Activated CD8-positive, alpha-beta memory T cell treated with anti-CD3 and anti-CD28 coated beads, Interleukin-2, amount 10 ng/mL, durations not matched to agents 7 days and 5 days (primary cell): Measurements from ENCODE around the gene COL21A1. TPM values are rescaled to one million over a fixed set of nuclear protein-coding genes. Genes with fewer than 3 reads are reported as not detected.

Experiments used
- ATAC-seq: fragments of 150-1000 bp; cut with Tn5 transposase; one replicate; pipeline ENCODE4 v1.10.0; 2021; ENCODE audit warnings: moderate library complexity
- CTCF ChIA-PET: fragments of 350-600 bp; sonication (Branson Sonifier 250); formaldehyde crosslinking; loops from one replicate; lab custom pipeline; 2021; ENCODE audit warnings: antibody characterized with exemption; lab: Charles Lee
- DNase-seq: peaks from one replicate; pipeline ENCODE4 v3.0.0-alpha.2; 2020
- H3K27ac Mint-ChIP-seq: one replicate; pipeline ENCODE4 v1.8.0; 2021; ENCODE audit warnings: mild to moderate bottlenecking, mixed read lengths
- H3K27me3 Mint-ChIP-seq: one replicate; pipeline ENCODE4 v1.8.0; 2021; ENCODE audit warnings: mixed read lengths
- H3K36me3 Mint-ChIP-seq: one replicate; pipeline ENCODE4 v1.8.0; 2021; ENCODE audit warnings: mild to moderate bottlenecking, mixed read lengths
- H3K4me1 Mint-ChIP-seq: one replicate; pipeline ENCODE4 v1.8.0; 2021; ENCODE audit warnings: mixed read lengths
- H3K4me3 Mint-ChIP-seq: one replicate; pipeline ENCODE4 v1.8.0; 2021; ENCODE audit warnings: mild to moderate bottlenecking, moderate library complexity, mixed read lengths
- H3K9me3 Mint-ChIP-seq: one replicate; pipeline ENCODE4 v1.8.0; 2022; ENCODE audit warnings: low read depth, mixed read lengths
- total RNA-seq, 2 experiments: library from RNA; stranded (reverse); gene quantifications; one replicate each; pipeline ENCODE4 v1.2.3, GENCODE V29; 2021

COL21A1 gene
- total RNA-seq, 2 experiments from 2014 or later: not detected

DNA sequence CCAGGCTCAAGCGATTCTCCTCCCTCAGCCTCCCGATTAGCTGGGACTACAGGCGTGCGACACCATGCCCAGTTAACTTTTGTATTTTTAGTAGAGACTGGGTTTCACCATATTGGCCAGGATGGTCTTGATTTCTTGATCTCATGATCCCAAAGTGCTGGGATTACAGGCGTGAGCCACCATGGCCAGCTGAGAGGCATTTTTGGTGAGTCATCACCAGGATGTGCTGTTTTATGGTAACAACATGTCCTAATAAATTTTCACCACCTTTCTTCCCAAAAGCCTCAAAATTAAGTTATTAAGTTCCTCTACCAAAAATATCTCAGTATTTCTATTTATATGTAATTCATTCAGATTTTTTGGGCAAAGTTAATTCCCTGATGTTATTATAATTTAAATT is 53.5 kb downstream of the COL21A1 start:
- Mint-ChIP-seq H3K27me3 (no peaks in the 10 kb centered on the region), H3K4me3 (no peak overlapping the region), H3K36me3 (no peaks in the 10 kb centered on the region), H3K4me1 (no peaks in the 10 kb centered on the region), H3K9me3 (peaks cover 2% of the 10 kb centered on the region), H3K27ac (no peak overlapping the region)
- CTCF ChIA-PET: no interaction called here
- DNase-seq: no peak
- no peak for ATAC-seq

DNA sequence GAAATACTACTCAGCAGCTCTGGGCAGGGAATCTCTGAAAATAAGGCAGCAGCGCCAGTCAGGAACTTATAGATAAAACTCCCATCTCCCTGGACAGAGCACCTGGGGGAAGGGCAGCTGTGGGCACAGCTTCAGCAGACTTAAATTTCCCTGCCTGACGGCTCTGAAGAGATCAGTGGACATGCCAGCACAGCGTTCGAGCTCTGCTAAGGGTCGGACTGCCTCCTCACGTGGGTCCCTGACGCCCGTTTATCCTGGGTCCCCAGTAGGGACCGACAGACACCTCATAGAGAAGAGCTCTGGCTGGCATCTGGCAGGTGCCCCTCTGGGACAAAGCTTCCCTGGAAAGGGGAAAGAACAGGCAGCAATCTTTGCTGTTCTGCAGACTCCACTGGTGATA is 59.0 kb downstream of the COL21A1 start:
- no peak overlapping the region for H3K27ac Mint-ChIP-seq

DNA sequence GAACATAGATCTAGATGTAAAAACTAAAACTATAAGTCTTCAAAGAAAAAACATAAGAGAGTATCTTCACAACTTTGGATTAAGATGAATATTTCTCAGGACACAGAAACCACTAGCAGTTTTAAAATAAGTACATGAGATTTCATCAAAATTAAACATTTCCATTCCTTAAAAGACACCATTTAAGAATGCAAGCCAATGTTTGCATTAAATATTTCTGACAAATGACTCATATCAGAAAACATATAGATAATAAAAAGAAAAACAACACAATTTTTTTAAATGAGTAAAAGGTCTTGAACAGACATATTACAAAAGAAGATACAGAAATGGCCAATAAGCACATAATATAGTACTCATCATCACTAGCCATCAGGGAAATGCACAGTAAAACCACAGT is 59.7 kb downstream of the COL21A1 start:
- no peaks in the 10 kb centered on the region for H3K4me1 Mint-ChIP-seq

More for the DNA sequence above, 59.0 kb downstream of the COL21A1 start:
- H3K4me1 Mint-ChIP-seq: no peaks in the 10 kb centered on the region
- H3K9me3 Mint-ChIP-seq: no peaks in the 10 kb centered on the region
- no peaks in the 10 kb centered on the region for H3K36me3 Mint-ChIP-seq
- H3K4me3 Mint-ChIP-seq: no peak overlapping the region
- ATAC-seq (no peak), DNase-seq (no peak)
- no peaks in the 10 kb centered on the region for H3K27me3 Mint-ChIP-seq
- CTCF ChIA-PET: no interaction called here

DNA sequence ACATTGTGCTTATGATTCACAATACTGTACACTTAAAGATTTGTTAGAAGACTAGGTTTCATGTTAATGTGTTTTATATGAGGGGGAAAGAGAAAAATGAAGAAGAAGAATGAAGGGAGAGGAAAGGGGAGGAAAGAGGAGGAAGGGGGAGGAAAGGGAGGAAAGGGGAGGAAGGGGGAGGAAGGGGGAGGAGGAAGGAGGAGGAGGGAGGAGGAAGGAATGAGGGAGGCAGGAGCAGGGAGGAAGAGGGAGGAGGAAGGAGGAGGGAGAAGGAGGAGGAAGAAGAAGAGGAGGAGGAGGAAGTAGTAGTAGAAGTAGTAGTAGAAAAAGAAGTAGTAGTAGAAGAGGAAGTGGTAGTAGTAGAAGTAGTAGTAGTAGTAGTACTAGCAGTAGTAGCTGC is 70.6 kb downstream of the COL21A1 start:
- Mint-ChIP-seq H3K9me3 (peaks cover 18% of the 10 kb centered on the region), H3K36me3 (no peaks in the 10 kb centered on the region), H3K27ac (no peak overlapping the region), H3K27me3 (no peaks in the 10 kb centered on the region), H3K4me3 (no peak overlapping the region), H3K4me1 (no peaks in the 10 kb centered on the region)
- DNase-seq (no peak), ATAC-seq (no peak)
- CTCF ChIA-PET: no interaction called here

More for the DNA sequence above, 59.7 kb downstream of the COL21A1 start:
- H3K36me3 Mint-ChIP-seq: no peaks in the 10 kb centered on the region
- no peak for DNase-seq
- CTCF ChIA-PET: no interaction called here
- no peaks in the 10 kb centered on the region for H3K27me3 Mint-ChIP-seq
- H3K9me3 Mint-ChIP-seq: no peaks in the 10 kb centered on the region
- H3K4me3 Mint-ChIP-seq: no peak overlapping the region
- ATAC-seq: no peak
- H3K27ac Mint-ChIP-seq: no peak overlapping the region

DNA sequence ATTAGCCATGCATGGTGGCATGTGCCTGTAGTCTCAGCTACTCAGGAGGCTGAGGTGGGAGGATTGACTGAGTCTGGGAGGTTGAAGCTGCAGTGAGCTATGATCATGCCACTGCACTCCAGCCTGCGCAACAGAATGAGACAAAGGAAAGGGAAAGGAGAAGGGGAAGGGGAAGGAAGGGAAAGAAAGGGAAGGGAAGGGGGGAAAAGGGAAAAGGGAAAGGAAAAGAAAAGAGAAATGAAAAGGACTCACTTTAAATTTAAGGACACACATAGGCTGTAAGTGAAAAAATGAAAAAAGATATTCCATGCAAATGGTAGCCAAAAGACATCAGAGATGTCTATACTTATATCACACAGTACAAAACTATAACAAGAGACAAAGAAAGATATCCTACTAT is 74.2 kb downstream of the COL21A1 start:
- Mint-ChIP-seq H3K9me3 (peaks cover 22% of the 10 kb centered on the region), H3K36me3 (no peaks in the 10 kb centered on the region), H3K4me1 (no peaks in the 10 kb centered on the region), H3K4me3 (no peak overlapping the region), H3K27me3 (no peaks in the 10 kb centered on the region), H3K27ac (no peak overlapping the region)
- no peak for ATAC-seq
- CTCF ChIA-PET: no interaction called here
- no peak for DNase-seq

DNA sequence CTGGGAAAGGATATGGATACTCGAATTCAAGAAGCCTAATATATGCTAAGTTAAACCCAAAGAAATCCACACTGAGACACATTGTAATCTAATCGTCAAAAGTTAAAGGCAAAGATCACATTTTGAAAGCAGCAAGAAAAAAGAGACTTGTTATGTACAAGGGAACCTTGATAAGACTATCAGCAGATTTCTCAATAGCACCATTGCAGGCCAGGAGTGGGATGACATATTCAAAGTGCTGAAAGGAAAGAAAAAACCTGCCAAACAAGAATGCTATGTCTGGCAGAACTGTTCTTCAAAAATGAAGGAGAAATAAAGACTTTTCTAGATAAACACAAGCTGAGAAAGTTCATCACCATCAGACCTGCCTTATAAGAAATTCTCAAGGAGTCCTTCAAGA is 75.2 kb downstream of the COL21A1 start:
- Mint-ChIP-seq H3K27ac (no peak overlapping the region), H3K36me3 (no peaks in the 10 kb centered on the region), H3K9me3 (peaks cover 23% of the 10 kb centered on the region), H3K4me3 (no peak overlapping the region), H3K4me1 (no peaks in the 10 kb centered on the region), H3K27me3 (no peaks in the 10 kb centered on the region)
- no peak for ATAC-seq
- DNase-seq: no peak
- CTCF ChIA-PET: no interaction called here

DNA sequence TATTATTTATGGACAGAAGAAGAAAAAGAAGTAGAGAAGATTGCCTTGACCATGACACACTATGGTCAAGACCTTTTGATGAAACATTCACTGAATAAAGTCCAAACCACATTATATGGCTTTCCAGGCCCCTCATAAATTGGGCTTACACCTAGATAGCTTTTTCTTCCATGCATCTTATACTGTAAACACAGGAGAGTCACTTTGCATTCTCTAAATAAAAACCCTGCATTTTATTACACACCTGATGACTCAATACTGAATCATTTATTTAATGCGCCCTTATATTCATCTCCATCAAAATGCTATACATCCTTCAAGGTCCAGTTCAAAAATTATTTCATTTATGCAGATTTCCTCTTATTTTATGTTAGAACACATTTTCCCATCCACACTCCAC is 78.0 kb downstream of the COL21A1 start:
- CTCF ChIA-PET: no interaction called here
- no peak for DNase-seq
- Mint-ChIP-seq H3K4me3 (no peak overlapping the region), H3K36me3 (no peaks in the 10 kb centered on the region), H3K27me3 (no peaks in the 10 kb centered on the region), H3K27ac (no peak overlapping the region), H3K9me3 (peaks cover 21% of the 10 kb centered on the region), H3K4me1 (no peaks in the 10 kb centered on the region)
- ATAC-seq: no peak

DNA sequence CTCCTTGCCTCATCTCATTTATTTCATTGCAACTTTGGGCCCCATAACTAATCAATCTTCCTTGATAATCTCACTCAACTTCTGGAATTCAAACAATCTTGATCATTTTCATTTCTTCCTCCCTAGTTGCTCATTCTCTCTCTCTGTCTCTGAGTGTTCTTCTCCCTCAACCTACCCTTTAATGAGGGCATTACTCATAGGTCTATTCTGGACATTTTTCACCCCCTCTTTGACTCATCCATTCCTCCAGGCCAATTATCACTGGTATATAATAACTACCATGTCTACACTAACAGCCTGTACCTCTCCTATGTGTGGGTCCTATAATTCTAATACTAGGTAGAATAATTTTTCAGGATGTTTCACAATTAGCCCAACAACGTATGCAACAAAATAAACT is 78.8 kb downstream of the COL21A1 start:
- Mint-ChIP-seq H3K4me3 (no peak overlapping the region), H3K4me1 (no peaks in the 10 kb centered on the region), H3K27ac (no peak overlapping the region), H3K9me3 (peaks cover 18% of the 10 kb centered on the region), H3K27me3 (no peaks in the 10 kb centered on the region), H3K36me3 (no peaks in the 10 kb centered on the region)
- CTCF ChIA-PET: no interaction called here
- DNase-seq (no peak), ATAC-seq (no peak)

DNA sequence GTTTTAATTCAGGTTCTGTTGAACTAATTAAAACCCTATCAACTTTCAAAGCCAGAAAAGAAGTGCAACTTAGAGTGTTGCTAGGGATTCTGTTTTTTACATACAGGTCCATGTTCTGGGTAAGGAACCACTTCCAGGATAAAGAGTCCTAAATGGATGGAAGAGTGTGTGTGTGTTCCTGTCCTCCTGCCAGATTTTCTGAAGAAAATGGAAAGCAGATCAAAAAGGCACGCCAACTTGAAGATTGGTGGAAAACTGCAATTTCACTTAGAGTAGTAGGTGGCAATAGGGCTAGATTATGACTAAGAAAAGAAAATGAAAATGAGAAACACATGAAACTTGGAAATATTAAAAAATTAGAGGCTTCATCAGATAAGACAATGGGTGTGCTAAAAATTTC is 85.3 kb downstream of the COL21A1 start:
- Mint-ChIP-seq H3K27ac (no peak overlapping the region), H3K36me3 (no peaks in the 10 kb centered on the region), H3K4me3 (no peak overlapping the region), H3K27me3 (no peaks in the 10 kb centered on the region), H3K4me1 (no peaks in the 10 kb centered on the region), H3K9me3 (peaks cover 7% of the 10 kb centered on the region)
- DNase-seq (no peak), ATAC-seq (no peak)
- CTCF ChIA-PET: no interaction called here

DNA sequence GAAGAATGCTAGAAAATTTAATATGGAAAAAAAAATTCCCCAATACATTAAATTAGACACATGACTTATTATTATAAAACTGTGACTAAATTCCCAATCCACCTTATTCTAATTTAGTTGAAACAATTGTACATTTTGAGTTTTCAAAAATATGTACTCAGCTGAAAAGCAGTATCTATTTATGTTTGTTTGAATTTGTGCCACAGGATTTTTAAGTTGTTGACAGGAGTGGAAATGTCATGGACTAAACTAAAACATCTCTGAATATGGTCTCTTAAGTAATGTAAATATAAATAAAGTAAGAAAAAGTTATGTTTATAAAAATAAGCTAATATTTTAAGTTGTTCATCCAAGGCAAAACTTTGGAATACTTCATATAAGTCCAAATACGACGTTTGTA is 86.9 kb downstream of the COL21A1 start:
- CTCF ChIA-PET: interaction anchor here (1.1 kb wide), 1 partner anchor 63 kb away, joined by 3 read pairs; no protein-coding TSS in a partner anchor
- H3K27ac Mint-ChIP-seq: no peak overlapping the region
- H3K4me3 Mint-ChIP-seq: no peak overlapping the region
- no peaks in the 10 kb centered on the region for H3K4me1 Mint-ChIP-seq
- H3K27me3 Mint-ChIP-seq: no peaks in the 10 kb centered on the region
- no peaks in the 10 kb centered on the region for H3K36me3 Mint-ChIP-seq
- ATAC-seq: no peak
- no peak for DNase-seq
- H3K9me3 Mint-ChIP-seq: peaks cover 10% of the 10 kb centered on the region

DNA sequence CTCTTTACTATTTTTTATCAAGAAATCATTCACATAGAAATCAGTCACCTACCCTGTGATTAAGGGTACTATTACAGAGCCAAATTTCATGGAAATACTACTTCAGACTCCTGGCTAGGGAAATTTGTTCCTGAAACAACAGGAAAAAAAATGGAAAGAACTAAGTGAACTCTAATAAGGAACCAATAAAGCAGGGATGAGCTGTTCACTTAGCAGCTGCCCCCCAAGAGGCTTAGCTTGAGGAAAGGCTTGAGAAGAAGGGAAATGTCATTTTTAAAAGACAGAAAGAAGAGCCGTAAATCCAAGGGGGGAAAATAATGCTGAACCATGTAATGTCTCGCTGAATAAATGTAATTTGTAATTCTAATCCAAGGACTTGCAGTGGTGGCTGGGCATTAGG is 88.8 kb downstream of the COL21A1 start:
- Mint-ChIP-seq H3K9me3 (peaks cover 13% of the 10 kb centered on the region), H3K4me3 (no peak overlapping the region), H3K27ac (no peak overlapping the region), H3K4me1 (no peaks in the 10 kb centered on the region), H3K27me3 (no peaks in the 10 kb centered on the region), H3K36me3 (no peaks in the 10 kb centered on the region)
- ATAC-seq (no peak), DNase-seq (no peak)
- CTCF ChIA-PET: no interaction called here

DNA sequence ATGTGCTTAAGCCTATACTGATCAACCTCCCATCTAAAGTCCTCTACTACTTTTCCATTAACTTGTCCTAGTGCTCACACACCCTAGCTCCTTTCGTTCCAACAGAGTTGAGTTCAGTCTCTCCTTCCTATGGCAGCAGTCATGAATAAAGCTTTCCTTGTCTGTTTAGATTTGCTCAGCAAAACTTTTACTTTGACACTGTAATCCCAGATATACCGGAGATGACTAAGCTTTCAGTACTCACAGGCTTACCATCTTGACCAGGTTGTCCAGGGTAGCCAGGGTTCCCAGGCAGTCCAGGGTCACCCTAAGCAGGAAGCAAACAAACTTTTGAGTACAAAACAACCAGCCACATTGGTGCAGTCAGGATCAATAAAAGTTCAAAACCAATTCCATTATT is 90.7 kb downstream of the COL21A1 start:
- H3K9me3 Mint-ChIP-seq: peaks cover 10% of the 10 kb centered on the region
- DNase-seq (no peak), ATAC-seq (no peak)
- no peaks in the 10 kb centered on the region for H3K27me3 Mint-ChIP-seq
- H3K4me3 Mint-ChIP-seq: no peak overlapping the region
- H3K36me3 Mint-ChIP-seq: no peaks in the 10 kb centered on the region
- no peaks in the 10 kb centered on the region for H3K4me1 Mint-ChIP-seq
- no peak overlapping the region for H3K27ac Mint-ChIP-seq
- CTCF ChIA-PET: no interaction called here

DNA sequence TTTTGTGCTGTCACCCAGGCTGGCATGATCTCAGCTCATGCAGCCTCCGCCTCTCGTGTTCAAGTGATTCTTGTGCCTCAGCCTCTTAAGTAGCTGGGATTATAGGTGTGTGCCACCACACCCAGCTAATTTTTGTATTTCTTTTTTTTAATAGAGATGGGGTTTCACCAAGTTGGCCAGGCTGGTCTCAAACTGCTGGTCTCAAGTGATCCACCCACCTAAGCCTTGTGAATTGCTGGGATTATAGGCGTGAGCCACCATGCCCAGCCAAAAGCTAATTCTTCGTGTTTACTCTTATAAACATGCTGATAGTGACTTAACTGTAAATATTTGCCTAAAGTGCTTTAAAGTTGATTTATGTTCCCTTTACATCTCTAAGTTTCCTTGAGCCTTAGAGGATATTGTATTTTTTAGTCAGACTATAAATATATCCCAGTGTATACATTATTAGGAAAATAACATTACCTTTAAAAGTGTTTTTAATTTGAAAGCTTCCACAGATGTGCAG is 91.7 kb downstream of the COL21A1 start:
- H3K36me3 Mint-ChIP-seq: no peaks in the 10 kb centered on the region
- no peak for DNase-seq
- no peak overlapping the region for H3K4me3 Mint-ChIP-seq
- no peak for ATAC-seq
- no peaks in the 10 kb centered on the region for H3K27me3 Mint-ChIP-seq
- CTCF ChIA-PET: no interaction called here
- no peak overlapping the region for H3K27ac Mint-ChIP-seq
- H3K4me1 Mint-ChIP-seq: no peaks in the 10 kb centered on the region
- peaks cover 12% of the 10 kb centered on the region for H3K9me3 Mint-ChIP-seq

DNA sequence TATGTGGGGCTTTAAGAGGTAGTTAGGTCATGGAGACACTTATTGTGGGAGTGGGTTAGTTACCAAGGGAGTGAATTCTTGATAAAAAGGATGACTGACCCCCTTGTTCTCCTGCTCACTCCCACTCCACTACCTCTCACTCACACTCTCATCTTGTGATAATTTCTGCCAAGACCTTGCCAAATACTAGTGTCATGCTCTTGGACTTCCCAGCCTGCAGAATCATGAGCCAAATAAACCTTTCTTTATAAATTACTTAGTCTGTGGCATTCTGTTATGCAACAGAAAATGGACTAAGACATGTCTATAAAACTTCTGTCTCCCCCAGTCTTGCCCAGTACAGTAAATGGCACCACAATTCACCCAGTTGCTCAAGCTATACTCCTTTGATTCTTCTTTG is 93.3 kb downstream of the COL21A1 start:
- H3K4me3 Mint-ChIP-seq: no peak overlapping the region
- H3K4me1 Mint-ChIP-seq: no peaks in the 10 kb centered on the region
- no peak overlapping the region for H3K27ac Mint-ChIP-seq
- ATAC-seq (no peak), DNase-seq (no peak)
- peaks cover 19% of the 10 kb centered on the region for H3K9me3 Mint-ChIP-seq
- H3K36me3 Mint-ChIP-seq: no peaks in the 10 kb centered on the region
- H3K27me3 Mint-ChIP-seq: no peaks in the 10 kb centered on the region
- CTCF ChIA-PET: no interaction called here

DNA sequence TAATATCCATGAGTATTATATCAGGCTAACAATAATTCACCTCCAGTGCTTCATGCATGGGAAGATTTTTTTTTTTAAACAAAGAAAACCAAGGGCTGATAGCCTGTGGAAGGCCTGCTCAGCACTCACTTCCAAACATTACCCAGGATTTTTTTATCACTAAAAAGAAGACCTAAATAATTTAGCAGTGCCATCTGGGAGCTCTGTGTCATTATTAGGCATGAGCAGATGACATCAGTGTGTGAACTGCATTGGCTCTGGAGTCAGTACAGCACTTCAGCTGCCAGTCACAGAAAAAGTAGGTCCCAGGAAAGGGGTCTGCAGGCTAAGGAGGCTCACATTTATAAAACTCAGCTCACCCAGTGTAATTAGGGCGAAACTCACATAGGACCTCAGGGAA is 94.8 kb downstream of the COL21A1 start:
- Mint-ChIP-seq H3K27me3 (no peaks in the 10 kb centered on the region), H3K27ac (no peak overlapping the region), H3K36me3 (no peaks in the 10 kb centered on the region), H3K9me3 (peaks cover 19% of the 10 kb centered on the region), H3K4me3 (no peak overlapping the region), H3K4me1 (no peaks in the 10 kb centered on the region)
- no peak for DNase-seq
- CTCF ChIA-PET: no interaction called here
- no peak for ATAC-seq
